ENCODE results near the gene CYBC1.

CYBC1 gene

GRCh38 chr17:82438401-82439193, 12.0 kb downstream of the CYBC1 start:
- Histone ChIP-seq H4K5ac (ENCODE audit: low read length) (no peak overlapping the region), H3K79me2 (ENCODE audit: control insufficient read depth, insufficient read depth, low read length) (no peaks in the 10 kb centered on the region), H3K56ac (ENCODE audit: low read length) (no peak overlapping the region), H3K4ac (ENCODE audit: low read depth, low read length) (no peak overlapping the region), H3K27ac (ENCODE audit: low read depth, low read length) (no peak overlapping the region), H3K4me2 (ENCODE audit: low read length) (no peak overlapping the region), H4K8ac (ENCODE audit: low read depth, low read length) (no peak overlapping the region), H3K4me1 (ENCODE audit: control insufficient read depth, low read depth, low read length) (no peaks in the 10 kb centered on the region), H3K4me3 (ENCODE audit: low read length) (no peak overlapping the region), H3K27me3 (ENCODE audit: insufficient read depth, low read length, poor library complexity) (no peaks in the 10 kb centered on the region), H3K18ac (ENCODE audit: low read length) (no peak overlapping the region), H2BK5ac (ENCODE audit: low read length) (no peak overlapping the region), H3K79me1 (ENCODE audit: low read length) (no peaks in the 10 kb centered on the region), H2BK120ac (ENCODE audit: low read depth, low read length) (no peak overlapping the region), H3K36me3 (ENCODE audit: control insufficient read depth, insufficient read depth, low read length) (no peaks in the 10 kb centered on the region), H3K9ac (ENCODE audit: low read length) (no peak overlapping the region), H2BK15ac (replicated peaks; ENCODE audit: low read depth) (no peak overlapping the region), H2AK5ac (ENCODE audit: low read length) (no peak overlapping the region), H3K23ac (ENCODE audit: low read length) (no peak overlapping the region)
- no peak for DNase-seq
- WGBS (ENCODE audit: extremely low coverage, insufficient coverage, low lambda C conversion rate): no CpG with 5 or more reads among the region's 26 CpGs

GRCh38 chr17:82437325-82437668, 13.3 kb downstream of the CYBC1 start:
- H2BK120ac ChIP-seq (ENCODE audit: low read depth, low read length): no peak overlapping the region
- no peak for DNase-seq
- no peaks in the 10 kb centered on the region for H3K36me3 ChIP-seq (ENCODE audit: control insufficient read depth, insufficient read depth, low read length)
- H3K9ac ChIP-seq (ENCODE audit: low read length): no peak overlapping the region
- no peaks in the 10 kb centered on the region for H3K79me1 ChIP-seq (ENCODE audit: low read length)
- H2BK15ac ChIP-seq (replicated peaks; ENCODE audit: low read depth): no peak overlapping the region
- no CpG with 5 or more reads among the region's 18 CpGs for WGBS (ENCODE audit: extremely low coverage, insufficient coverage, low lambda C conversion rate)
- no peaks in the 10 kb centered on the region for H3K27me3 ChIP-seq (ENCODE audit: insufficient read depth, low read length, poor library complexity)
- no peak overlapping the region for H4K8ac ChIP-seq (ENCODE audit: low read depth, low read length)
- no peaks in the 10 kb centered on the region for H3K4me1 ChIP-seq (ENCODE audit: control insufficient read depth, low read depth, low read length)
- no peak overlapping the region for H3K18ac ChIP-seq (ENCODE audit: low read length)
- no peak overlapping the region for H3K4me3 ChIP-seq (ENCODE audit: low read length)
- no peak overlapping the region for H3K23ac ChIP-seq (ENCODE audit: low read length)
- H2AK5ac ChIP-seq (ENCODE audit: low read length): no peak overlapping the region
- no peak overlapping the region for H2BK5ac ChIP-seq (ENCODE audit: low read length)
- no peak overlapping the region for H3K27ac ChIP-seq (ENCODE audit: low read depth, low read length)
- no peak overlapping the region for H3K4me2 ChIP-seq (ENCODE audit: low read length)
- no peak overlapping the region for H4K5ac ChIP-seq (ENCODE audit: low read length)
- no peaks in the 10 kb centered on the region for H3K79me2 ChIP-seq (ENCODE audit: control insufficient read depth, insufficient read depth, low read length)
- no peak overlapping the region for H3K56ac ChIP-seq (ENCODE audit: low read length)
- H3K4ac ChIP-seq (ENCODE audit: low read depth, low read length): no peak overlapping the region

GRCh38 chr17:82436601-82437324, 13.8 kb downstream of the CYBC1 start:
- no peak overlapping the region for H3K23ac ChIP-seq (ENCODE audit: low read length)
- DNase-seq: no peak
- no peak overlapping the region for H3K27ac ChIP-seq (ENCODE audit: low read depth, low read length)
- no peak overlapping the region for H2BK120ac ChIP-seq (ENCODE audit: low read depth, low read length)
- WGBS (ENCODE audit: extremely low coverage, insufficient coverage, low lambda C conversion rate): no CpG with 5 or more reads among the region's 36 CpGs
- no peak overlapping the region for H2BK15ac ChIP-seq (replicated peaks; ENCODE audit: low read depth)
- no peak overlapping the region for H2BK5ac ChIP-seq (ENCODE audit: low read length)
- no peaks in the 10 kb centered on the region for H3K79me1 ChIP-seq (ENCODE audit: low read length)
- no peak overlapping the region for H2AK5ac ChIP-seq (ENCODE audit: low read length)
- H3K27me3 ChIP-seq (ENCODE audit: insufficient read depth, low read length, poor library complexity): no peaks in the 10 kb centered on the region
- H3K36me3 ChIP-seq (ENCODE audit: control insufficient read depth, insufficient read depth, low read length): no peaks in the 10 kb centered on the region
- no peak overlapping the region for H3K18ac ChIP-seq (ENCODE audit: low read length)
- no peak overlapping the region for H3K56ac ChIP-seq (ENCODE audit: low read length)
- H3K4me3 ChIP-seq (ENCODE audit: low read length): no peak overlapping the region
- H3K4ac ChIP-seq (ENCODE audit: low read depth, low read length): no peak overlapping the region
- no peak overlapping the region for H4K8ac ChIP-seq (ENCODE audit: low read depth, low read length)
- no peaks in the 10 kb centered on the region for H3K4me1 ChIP-seq (ENCODE audit: control insufficient read depth, low read depth, low read length)
- H3K4me2 ChIP-seq (ENCODE audit: low read length): no peak overlapping the region
- H3K79me2 ChIP-seq (ENCODE audit: control insufficient read depth, insufficient read depth, low read length): no peaks in the 10 kb centered on the region
- no peak overlapping the region for H4K5ac ChIP-seq (ENCODE audit: low read length)
- H3K9ac ChIP-seq (ENCODE audit: low read length): no peak overlapping the region

- no peak overlapping the region for H3K27ac ChIP-seq (ENCODE audit: low read depth, low read length)
- no peak overlapping the region for H3K4me3 ChIP-seq (ENCODE audit: low read length)
- no peak overlapping the region for H3K23ac ChIP-seq (ENCODE audit: low read length)
- H4K5ac ChIP-seq (ENCODE audit: low read length): no peak overlapping the region
- no peak for DNase-seq
- WGBS (ENCODE audit: extremely low coverage, insufficient coverage, low lambda C conversion rate): no CpG with 5 or more reads among the region's 43 CpGs
- no peak overlapping the region for H3K18ac ChIP-seq (ENCODE audit: low read length)
- H2BK5ac ChIP-seq (ENCODE audit: low read length): no peak overlapping the region
- H3K79me2 ChIP-seq (ENCODE audit: control insufficient read depth, insufficient read depth, low read length): no peaks in the 10 kb centered on the region
- no peak overlapping the region for H3K4ac ChIP-seq (ENCODE audit: low read depth, low read length)
- H3K79me1 ChIP-seq (ENCODE audit: low read length): no peaks in the 10 kb centered on the region
- no peaks in the 10 kb centered on the region for H3K27me3 ChIP-seq (ENCODE audit: insufficient read depth, low read length, poor library complexity)
- no peaks in the 10 kb centered on the region for H3K36me3 ChIP-seq (ENCODE audit: control insufficient read depth, insufficient read depth, low read length)
- no peak overlapping the region for H3K4me2 ChIP-seq (ENCODE audit: low read length)
- H2BK120ac ChIP-seq (ENCODE audit: low read depth, low read length): no peak overlapping the region
- no peak overlapping the region for H2BK15ac ChIP-seq (replicated peaks; ENCODE audit: low read depth)
- no peak overlapping the region for H2AK5ac ChIP-seq (ENCODE audit: low read length)
- no peak overlapping the region for H3K9ac ChIP-seq (ENCODE audit: low read length)
- H3K56ac ChIP-seq (ENCODE audit: low read length): no peak overlapping the region
- H3K4me1 ChIP-seq (ENCODE audit: control insufficient read depth, low read depth, low read length): no peaks in the 10 kb centered on the region
- H4K8ac ChIP-seq (ENCODE audit: low read depth, low read length): no peak overlapping the region
These were observed 14.7 kb downstream of the CYBC1 start for GRCh38 chr17:82435601-82436583.

- WGBS (ENCODE audit: extremely low coverage, insufficient coverage, low lambda C conversion rate): no CpG with 5 or more reads among the region's 12 CpGs
- Histone ChIP-seq H3K27ac (ENCODE audit: low read depth, low read length) (no peak overlapping the region), H2BK120ac (ENCODE audit: low read depth, low read length) (no peak overlapping the region), H3K18ac (ENCODE audit: low read length) (no peak overlapping the region), H3K36me3 (ENCODE audit: control insufficient read depth, insufficient read depth, low read length) (no peaks in the 10 kb centered on the region), H3K4me2 (ENCODE audit: low read length) (no peak overlapping the region), H3K23ac (ENCODE audit: low read length) (no peak overlapping the region), H2BK15ac (replicated peaks; ENCODE audit: low read depth) (no peak overlapping the region), H4K5ac (ENCODE audit: low read length) (no peak overlapping the region), H3K79me2 (ENCODE audit: control insufficient read depth, insufficient read depth, low read length) (no peaks in the 10 kb centered on the region), H3K4me1 (ENCODE audit: control insufficient read depth, low read depth, low read length) (no peaks in the 10 kb centered on the region), H3K9ac (ENCODE audit: low read length) (no peak overlapping the region), H4K8ac (ENCODE audit: low read depth, low read length) (no peak overlapping the region), H3K4ac (ENCODE audit: low read depth, low read length) (no peak overlapping the region), H2BK5ac (ENCODE audit: low read length) (no peak overlapping the region), H2AK5ac (ENCODE audit: low read length) (no peak overlapping the region), H3K56ac (ENCODE audit: low read length) (no peak overlapping the region), H3K4me3 (ENCODE audit: low read length) (no peak overlapping the region), H3K79me1 (ENCODE audit: low read length) (no peaks in the 10 kb centered on the region), H3K27me3 (ENCODE audit: insufficient read depth, low read length, poor library complexity) (no peaks in the 10 kb centered on the region)
- no peak for DNase-seq
These were observed 15.4 kb downstream of the CYBC1 start for GRCh38 chr17:82435103-82435502.
